NCI-H2196 (cell line): ENCODE measurements around the gene ZNF283.

Experiments used
- DNase-seq: peaks from one replicate; lab custom pipeline; 2025; ENCODE audit not compliant: unreplicated experiment; lab: John Stamatoyannopoulos, UW

ZNF283 gene

DNA sequence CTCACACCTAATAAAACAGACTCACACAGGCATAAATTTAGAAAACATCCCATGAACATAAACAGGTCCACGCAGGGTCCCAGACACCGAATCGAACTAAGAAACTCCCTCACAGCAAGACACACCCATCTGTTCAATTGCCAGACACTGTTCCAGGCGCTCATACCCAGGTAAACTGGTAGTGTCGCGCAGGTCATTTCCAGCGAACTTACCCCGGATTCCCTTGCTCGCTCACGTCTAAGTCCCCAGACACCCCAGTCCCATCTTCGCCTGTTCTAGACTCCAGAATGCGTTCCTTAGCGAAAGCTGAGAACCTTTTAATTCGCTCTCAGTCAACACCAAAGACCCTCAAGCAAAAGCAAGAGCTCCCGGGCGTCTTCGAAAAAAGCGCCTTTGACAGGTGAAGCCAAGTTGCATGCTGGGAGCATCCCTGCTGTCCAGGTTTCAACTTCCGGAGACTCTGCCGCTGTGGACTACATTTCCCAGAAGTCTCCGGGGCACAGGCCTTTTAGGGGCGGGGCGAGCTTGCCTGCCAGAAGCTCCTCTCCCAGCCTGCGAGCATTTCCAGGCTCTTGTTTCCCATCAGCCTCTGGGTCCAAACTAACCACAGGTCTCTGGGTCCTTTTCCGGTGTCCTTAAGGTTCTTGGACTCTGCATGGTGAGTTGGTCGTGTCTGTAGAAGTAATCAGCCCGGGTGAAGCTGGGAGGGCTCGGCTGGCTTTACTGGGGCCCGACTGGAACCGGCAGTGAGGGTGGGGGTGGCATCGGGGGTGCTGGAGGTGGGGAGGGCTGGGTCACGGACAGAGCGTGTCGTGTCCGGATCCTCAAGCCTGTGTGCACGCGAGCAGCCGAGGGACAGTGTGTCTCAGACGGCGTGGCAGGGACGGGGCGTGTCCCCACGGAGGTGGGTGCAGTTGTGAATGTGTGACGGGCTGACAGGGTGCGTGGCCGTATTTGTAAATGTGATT lies at the start of gene ZNF283:
ZNF283 (plus strand) TSS at position 535 of the 968 bp plus-strand sequence. CDS start 6,184 bp downstream, outside the sequence.
- peak; percentile 92 for DNase-seq

GRCh38 chr19:43778651-43779050 lies 48.5 kb upstream of the ZNF283 start:
- DNase-seq = peak; percentile 91

GRCh38 chr19:43779147-43779819 lies 47.8 kb upstream of the ZNF283 start:
- no peak for DNase-seq

DNA sequence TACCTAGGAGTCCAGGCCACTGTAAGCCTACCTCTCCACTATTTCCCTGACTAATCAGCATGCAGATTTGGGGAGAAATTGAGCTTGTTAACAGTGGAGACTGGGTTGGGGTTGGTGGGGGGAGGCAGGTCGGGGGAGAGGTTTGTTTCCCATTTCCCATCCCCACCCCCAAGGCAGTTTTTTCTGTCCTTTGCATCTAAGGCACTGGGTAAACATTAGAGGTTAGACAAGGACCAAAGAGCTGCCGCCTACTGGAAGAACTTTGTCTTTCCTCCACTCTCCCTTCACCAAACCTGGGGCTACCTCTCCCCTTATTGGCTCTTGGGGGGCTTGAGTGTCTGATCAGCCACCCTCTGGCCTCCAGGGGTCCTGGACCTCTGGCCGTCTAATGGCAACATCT lies 47.3 kb upstream of the ZNF283 start:
- DNase-seq = no peak

DNA sequence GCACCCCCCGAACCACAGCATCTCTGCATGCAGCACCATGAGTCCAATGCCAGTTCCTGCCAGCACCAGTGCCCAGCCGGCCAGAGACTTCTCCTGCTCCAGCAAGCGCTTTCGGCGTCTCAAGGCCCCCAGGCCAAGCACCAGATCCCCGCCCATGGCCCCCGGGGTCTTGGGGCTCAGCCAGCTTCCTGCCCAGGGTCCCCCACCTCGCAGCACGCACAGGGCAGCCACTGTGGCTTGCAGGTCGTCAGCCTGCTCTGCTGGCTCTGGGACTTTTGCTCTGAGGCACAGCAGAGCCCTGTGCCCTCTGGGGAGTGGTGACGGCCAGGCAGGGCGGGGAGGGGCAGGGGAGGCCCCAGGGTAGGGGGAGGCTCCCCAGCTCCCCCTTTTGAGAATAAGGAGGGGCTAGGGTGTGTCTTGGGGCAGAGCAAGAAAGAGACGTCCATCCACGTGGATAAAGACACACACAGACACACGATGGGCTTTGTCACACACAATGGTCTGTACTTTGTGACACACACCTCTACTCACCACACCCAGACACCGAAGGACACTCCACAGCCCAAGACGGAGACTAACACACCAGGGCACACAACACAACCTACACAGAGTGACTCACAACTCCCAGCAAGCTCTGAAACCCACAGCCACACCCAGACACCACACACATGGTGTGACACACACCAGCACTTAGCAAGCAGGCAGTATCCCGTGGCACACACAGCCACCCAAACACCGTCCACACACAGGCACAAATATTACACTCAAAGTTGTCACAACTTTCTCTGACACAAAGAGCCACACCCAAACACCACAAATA lies 46.2 kb upstream of the ZNF283 start, which contains the start of gene KCNN4:
KCNN4 (minus strand) TSS at position 268 of the 820 bp plus-strand sequence; CDS start at position 156, 112 bp downstream.
- no peak for DNase-seq

DNA sequence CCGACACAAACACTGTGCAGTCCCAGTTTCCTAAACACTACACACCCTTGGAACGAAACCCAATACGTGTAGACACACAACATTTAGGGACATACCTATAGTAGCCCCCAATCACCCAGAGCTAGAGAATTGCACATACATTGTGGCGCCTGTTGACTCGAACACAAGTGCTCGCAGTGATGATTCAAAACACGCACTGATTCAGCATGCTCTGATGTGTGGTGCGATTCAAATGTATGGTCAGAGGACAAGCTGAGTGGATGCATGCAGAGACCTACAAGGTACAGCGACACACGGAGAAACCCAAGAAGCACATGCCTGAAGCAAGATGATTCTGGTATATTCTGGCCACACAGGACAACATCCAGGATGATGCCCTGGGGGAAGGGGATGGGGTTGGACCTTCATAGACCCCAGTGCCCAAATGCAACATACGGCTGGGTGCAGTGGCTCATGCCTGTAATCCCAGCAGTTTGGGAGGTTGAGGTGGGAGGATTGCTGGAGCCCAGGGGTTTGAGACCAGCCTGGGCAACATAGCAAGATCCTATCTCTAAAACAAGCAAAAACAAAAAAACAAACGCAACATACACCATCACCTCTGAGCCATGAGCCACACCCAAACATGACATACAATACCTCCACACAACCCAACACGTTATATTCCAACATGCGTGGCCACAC lies 45.4 kb upstream of the ZNF283 start:
- no peak for DNase-seq

DNA sequence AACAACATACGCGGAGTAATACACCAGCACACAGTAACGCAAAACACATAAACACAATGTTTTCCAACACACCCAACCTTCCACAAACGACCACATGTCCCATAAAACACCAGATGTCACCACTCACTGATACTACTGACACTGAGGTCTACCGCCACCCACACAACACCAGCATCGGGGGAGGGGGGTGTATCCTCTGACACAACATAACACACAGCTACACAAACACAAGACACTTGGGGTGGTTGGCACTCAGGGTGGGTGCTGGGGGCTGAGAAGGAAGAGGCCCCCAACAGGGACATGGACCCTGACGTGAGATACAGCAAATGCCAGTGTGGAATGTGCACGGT lies 44.8 kb upstream of the ZNF283 start:
- no peak for DNase-seq

DNA sequence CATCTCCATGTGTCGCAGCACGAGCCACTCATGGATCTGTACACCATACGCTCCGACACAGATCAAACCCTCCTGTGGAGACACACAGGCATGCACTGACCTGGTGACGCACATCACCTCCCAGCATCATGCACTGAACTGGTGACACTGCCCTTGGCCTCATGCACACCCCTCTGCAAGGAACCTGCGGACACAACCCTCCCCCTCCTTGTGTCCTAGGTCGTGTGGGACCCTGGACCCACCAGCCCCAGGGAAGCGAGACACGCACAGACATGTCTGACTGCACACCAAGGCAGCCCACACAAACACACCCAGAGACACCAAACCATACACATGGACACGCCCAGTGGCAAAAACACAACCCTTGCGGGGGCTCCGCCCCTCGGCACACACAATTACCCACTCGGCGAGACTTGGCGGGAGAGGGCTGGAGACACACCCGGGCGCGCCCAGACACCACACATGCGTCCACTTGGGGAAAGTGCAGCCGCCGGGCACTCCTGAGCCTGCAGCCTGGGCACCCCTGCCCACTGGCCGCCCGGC lies 44.4 kb upstream of the ZNF283 start:
- no peak for DNase-seq

DNA sequence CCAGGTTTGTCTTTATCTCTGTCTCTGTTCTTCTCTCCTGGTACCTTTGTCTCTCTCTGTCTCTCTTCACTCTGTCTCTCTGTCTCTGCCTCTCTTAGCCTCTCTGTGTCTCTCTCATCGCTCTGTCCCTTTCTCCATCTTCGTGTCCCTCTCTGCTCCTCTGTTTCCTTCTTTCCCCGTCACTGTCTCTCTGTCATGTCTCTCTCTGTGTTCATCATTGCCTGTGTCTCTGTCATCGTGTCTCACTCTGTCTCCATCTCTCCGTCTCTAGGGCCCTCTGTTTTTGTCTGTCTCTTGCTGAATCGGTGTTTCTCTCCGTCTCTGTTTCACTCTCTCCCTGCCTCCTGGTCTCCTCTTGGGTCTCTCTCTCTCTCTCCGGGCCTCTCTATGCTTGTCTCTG lies 43.5 kb upstream of the ZNF283 start:
- DNase-seq = no peak

GRCh38 chr19:43784241-43784980 lies 42.7 kb upstream of the ZNF283 start:
- peak; percentile 69 for DNase-seq

GRCh38 chr19:43784981-43785808 lies 41.9 kb upstream of the ZNF283 start:
- DNase-seq = peak; percentile 88

DNA sequence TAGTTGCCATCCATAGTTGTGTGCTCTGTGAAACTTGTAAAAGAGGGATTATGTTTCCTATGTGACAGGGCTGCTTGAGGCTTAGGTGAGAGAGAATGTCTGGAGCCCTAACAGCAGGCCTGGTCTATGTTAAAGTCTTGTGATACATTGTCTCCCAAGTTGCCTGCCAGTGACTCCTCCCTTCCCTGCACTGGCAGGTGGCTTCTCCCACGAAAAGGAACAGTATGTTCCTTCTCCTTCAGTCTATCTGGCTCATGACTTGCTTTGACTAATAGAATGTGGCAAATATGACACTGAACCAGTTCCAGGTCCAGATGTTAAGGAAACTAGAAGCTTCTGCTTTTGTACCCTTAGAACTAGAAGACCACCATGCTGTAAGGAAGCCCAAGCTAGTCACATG lies 40.5 kb upstream of the ZNF283 start:
- no peak for DNase-seq

DNA sequence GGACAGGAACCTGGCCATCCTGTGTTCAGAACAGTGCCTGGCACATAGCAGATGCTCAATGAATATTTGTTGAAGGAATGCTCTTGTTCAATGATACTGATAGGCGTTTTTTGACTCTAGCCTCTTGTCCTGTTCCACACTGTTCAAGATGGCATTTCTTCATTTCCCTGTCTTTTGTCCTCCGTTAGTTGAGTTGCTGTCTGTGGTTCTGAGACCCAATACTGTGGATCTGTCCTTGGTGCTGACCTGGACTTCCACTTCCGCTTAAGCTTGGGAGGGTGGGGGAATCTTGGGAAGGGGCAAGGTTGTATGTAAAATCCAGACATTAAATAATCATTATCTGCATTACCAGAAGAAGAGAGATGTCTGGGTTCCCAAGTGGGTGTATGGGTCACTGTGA lies 38.1 kb upstream of the ZNF283 start:
- DNase-seq = no peak

GRCh38 chr19:43790587-43790986 lies 36.5 kb upstream of the ZNF283 start:
- no peak for DNase-seq

DNA sequence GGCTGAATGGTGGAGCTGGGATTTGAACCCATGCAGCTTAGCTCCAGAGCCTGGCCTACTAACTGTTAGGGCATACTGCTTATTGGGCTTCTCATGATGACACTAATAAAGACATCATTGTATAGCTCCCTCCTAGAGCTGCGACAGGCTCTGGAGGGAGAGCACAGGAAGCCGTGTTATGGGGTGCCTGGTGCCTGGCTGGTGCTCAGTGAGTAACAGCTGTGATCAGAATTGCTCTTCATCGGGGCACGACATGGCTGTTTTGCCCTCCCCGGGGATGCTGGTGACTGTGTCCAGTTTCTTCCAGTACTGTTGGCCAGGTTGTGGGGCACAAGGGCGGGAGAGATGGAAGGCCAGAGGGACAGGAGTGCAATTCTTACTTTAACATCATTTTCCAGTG lies 30.0 kb upstream of the ZNF283 start:
- no peak for DNase-seq

GRCh38 chr19:43797556-43797955 lies 29.6 kb upstream of the ZNF283 start:
- DNase-seq = no peak

- no peak for DNase-seq
Observed at GRCh38 chr19:43798026-43798545, 29.0 kb upstream of the ZNF283 start.

- peak; percentile 94 for DNase-seq
Observed at GRCh38 chr19:43798546-43799409, 28.3 kb upstream of the ZNF283 start.
